ENCODE measurements around the gene GSG1L.

Gene GSG1L

DNA sequence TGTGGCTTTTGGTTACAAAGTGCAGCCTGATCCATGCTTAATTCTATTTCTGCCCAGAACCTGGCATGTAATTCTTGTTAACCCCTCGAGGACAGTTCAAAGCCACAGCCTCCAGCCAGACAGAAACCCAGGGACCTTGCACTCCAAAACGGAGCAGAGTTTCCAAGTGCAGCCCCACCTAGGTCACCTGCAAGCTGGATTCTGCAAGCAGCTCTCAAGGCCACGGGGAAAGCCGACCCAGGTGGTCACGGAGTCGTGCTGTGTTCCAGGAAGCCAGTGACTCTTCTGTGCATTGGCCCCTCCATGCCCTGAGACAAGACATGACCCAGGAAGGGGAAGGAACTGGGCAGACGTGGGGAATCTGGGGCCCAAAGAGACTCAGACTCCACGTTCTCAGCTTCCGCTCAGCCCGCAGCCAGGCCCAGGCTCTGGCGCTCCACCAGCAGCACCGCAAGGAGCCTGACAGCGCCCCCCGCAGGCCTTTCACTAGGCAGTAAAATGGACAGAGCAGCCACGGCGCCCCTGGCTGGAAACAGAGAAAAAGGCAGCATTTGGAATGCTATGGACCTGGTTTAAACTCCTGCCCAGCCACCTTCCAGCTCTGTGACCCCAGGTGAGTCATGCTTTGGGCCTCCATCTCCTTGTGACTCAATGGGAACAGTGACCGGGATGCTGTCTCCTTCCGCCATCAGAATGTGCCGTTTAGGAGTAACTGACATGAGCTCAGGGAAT lies 27.3 kb upstream of the GSG1L start:
- DNase-seq: no peak

DNA sequence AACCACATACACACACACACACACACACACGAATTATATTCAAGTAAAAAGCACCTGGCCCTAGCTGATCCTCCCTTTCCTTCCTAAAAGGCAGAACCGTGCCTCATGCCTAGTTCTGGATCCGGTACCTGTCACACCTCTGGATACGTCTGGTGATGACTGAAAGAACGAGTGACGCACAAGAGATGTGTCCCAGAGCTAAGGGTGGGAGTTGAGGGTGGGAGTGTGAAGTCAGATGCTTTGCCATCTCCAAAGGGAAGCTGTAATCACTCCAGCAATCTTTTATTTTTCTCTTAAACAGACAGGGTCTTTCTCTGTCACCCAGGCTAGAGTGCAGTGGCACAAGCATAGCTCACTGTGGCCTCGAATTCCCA lies 26.5 kb upstream of the GSG1L start:
- no peak for DNase-seq

DNA sequence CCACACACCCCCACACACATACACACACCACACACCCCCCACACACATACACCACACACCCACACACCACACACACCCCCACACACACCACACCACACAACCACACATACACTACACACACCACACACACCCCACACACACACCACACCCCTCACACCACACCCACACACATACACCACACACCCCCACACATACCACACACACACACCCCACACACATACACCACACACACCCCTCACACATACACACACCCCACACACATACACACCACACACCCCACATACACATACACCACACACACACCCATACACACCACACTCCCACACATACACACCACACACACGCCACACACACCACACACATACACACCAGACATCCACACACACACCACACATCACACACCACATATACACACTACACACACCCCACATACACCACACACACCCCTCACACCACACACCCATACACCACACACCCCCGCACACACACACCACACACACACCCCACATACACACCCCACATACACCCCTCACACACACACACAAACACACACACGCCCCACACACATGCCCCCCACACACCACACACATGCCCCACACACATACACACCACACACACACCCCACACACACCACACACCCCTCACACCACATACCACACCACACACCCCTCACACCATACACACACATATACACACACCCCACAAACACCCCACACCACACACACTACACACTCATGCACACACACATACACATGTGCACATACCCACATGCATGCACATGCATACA lies 25.9 kb upstream of the GSG1L start:
- no peak for DNase-seq

DNA sequence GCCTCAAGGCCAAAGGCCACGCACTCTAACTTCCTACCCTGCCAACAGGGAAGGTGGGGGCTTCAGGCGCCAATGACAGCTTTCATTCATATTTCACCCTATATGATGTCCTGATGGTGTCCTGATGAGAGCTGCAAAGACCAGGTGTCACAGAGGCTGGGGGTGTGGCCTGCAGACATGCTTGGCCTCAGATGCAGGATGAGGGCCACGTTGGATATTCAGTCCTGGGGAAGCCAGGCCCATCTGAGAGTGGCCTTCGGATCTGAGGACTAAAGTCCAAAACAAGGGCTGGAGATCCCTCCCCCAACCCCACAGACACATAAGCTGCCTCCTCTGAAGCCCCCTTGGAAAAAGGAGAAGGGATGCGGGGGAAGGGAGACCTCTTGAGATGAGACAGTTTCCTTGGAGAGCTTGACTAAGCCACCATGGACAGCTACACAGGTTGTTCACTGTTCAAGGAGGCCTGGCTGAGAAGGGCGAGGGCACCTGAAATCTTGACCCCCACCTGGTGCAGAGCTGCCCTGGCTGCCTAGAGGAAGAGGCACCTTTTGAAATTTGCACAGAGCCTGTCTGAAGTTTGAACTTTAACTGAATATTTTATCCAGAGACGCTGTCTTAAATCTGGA lies 24.3 kb upstream of the GSG1L start:
- DNase-seq: no peak

DNA sequence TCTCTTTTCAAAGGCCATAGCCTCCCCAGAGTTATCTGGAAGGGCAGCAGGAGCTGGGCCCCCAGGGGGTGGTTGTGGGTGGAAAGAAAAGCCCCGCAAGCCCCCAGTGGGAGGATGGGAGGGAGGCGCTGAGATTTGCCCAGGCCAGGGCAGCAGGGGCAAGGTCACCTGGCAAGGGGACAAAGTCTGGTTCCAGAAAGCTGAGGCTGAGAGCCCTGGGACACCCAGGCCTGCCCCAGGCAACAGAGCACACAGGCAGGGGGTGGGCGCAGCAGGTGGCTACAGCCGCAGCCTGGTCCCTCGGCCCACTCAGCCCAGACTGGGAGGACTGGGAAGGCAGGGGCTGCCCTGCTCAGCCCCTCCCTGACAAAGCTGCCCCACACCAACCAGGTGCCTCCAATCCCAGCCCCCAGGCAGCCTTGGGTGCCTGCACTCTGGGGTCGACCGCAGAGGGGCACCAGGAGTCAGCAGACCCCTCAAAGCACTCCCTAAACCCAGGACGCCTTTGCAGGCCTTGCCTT lies 23.7 kb upstream of the GSG1L start:
- DNase-seq: no peak

GRCh38 chr16:28086186-28087139 lies 22.9 kb upstream of the GSG1L start:
- DNase-seq: no peak

DNA sequence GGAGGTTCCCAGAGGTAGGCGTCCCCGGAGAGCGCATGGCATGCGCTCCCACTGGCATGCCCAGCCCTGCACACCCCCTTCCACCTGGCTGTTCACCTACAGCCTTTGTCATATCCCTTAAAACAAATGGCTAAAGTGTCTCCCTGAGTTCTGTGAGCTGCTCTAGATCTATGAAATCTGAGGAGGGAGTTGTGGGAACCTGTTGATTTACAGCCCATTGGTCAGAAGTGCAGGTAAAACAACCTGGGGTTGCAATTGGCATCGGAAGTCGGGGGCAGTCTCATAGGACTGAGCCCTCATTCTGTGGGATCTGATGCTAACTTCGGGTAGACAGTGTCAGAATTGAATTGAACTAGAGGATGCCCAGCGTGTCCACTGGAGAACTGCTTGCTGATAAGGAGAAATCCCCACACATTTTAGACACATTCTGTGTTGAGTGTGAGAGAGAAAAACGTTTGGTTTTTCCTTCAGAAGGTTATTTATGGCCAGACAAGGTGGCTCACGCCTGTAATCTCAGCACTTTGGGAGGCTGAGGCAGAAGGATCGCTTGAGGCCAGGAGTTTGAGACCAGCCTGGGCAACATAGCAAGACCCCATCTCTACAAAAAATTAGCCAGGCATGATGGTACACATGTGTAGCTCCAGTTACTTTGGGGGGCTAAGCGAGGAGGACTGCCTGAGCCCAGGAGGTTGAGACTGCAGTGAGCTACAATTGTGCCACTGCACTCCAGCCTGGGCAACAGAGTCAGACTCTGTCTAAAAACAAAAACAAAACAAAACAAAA lies 22.1 kb upstream of the GSG1L start:
- no peak for DNase-seq

- no peak for DNase-seq
Observed at GRCh38 chr16:28084209-28084608, 20.7 kb upstream of the GSG1L start.

- no peak for DNase-seq
Observed at GRCh38 chr16:28082624-28083023, 19.1 kb upstream of the GSG1L start.

DNA sequence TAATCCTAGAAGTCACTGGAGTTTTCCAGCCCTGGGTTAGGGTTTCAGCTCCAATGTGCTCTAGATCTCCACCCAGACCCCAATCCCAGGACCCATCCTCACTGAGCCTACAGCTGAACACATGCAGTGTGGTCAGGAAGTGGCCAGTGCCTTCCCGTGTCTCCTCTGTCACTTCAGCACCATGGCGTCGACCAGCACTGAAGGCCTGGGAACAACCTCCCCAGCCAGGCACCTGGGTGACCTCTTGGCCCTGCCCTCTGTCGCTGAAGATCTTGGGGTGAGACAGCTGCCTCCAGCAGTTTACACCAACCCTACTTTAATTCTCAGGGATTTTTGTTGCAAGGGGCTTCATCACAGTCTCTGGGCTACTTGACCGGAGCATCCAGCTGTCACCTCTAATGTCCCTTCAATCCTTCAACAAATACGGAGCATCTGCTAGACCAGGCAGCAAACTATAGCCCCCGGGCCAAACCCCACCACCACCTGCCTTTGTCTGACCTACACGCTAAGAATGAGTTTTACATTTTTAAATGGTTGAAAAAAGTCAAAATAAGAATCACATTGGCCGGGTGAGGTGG lies 18.0 kb upstream of the GSG1L start:
- DNase-seq: no peak

DNA sequence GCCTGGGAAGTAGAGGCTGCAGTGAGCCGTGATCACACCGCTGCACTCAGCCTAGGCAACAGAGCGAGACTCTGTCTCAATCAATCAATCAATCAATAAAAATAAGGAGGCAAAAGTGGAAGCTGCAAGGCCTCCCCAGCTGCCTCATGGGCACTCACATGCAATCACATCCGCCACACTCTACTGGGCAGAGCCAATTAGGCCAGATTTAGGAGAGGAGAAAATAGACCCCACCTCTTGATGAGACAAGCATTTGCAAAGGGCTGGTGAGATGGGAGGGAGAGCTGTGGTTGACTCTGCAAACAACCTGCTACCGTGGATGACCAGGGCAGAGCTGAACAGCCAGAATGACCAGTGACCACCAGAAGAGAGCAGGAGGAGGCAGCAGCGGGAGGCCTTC lies 14.7 kb upstream of the GSG1L start:
- no peak for DNase-seq

DNA sequence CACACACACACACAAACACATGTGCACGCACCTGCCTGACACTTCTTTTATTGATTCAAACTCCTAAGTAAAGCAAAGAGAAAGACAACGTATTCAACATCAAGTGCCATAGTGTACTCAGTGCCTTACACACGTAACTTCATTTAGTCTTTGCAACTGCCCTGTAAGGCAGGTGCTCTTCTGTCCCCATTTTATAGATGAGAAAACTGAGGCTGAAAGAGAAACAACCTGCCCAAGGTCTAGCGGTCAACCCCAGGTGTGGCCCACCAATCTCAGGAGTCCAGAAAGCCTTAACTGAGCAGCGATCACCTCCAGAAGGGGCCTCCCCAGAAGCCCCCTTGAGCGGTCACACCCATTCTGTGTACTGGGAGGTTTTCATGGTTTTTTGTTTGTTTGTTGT lies 10.3 kb upstream of the GSG1L start:
- DNase-seq: no peak

DNA sequence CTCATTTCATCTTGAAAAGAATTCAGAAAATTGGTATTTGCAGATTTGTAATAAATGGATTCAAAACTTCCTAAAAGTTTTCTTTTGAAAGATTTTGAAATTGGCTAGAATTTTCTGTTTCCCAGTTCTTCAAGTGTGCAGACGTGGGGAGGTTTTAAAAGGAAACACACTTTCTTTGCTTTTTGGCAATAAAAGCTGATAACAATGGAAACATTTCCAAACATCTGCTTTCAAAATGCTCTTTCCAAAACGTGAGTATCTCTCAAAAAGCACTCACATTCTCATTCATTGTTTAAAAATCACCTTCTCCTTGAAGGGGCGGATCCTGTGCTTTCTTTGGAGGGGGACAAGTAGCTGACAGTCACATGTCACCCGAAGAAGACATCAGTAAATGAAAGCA lies 8.6 kb upstream of the GSG1L start:
- no peak for DNase-seq

DNA sequence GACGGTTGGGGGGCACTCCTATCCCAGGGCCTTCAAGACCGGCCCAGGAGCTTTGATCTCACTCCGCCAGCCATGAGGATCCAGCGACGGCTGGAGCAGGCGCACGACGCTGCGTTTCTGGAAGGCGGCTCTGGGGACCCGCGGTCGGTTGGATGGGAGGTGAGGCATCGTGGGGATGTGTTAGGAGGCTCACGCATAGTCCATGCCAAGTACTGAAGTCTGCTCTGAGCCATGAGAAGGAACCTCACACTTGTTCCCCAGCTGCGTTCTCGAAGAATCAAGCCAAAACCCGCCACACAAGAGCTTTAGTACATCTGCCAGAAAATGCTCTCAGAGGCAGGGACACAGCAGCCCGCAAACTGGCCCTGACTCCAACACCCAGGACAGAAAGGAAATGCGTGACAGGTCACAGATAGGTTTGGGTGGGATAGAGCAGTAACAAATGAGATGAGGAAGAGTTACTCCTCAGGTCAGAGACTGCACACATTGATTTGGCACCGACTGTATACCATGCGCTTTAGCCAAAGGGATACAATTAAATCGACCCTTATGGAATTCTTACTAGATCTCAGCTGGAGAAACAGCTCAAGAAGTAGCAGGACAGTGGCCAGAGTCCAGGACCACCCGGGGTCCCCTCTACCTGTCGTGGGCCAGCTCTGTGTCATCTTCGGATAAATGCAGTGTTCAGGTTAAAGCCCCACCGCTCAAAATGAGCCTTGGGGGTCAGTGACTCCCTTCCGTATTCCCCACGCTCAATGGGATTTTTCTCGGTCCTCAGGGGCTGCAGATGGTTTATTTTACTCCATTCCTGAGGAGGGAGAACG lies 6.7 kb upstream of the GSG1L start:
- no peak for DNase-seq

DNA sequence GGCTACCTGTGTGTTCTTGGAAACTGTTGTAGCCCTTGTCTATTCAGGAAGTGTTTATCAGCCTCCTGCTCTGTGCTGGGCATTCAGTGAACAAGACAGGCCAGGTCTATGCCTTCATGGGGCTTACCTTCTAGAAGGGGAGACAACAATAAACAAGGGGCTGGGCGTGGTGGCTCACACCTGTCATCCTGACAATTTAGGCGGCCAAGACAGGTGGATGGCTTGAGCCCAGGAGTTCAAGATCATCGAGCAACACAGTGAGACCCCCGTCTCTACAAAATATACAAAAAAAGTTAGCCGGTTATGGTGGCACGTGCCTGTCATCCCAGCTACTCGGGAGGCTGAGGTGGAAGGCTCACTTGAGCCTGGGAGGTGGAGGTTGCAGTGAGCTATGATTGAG lies 5.5 kb upstream of the GSG1L start:
- DNase-seq: no peak

DNA sequence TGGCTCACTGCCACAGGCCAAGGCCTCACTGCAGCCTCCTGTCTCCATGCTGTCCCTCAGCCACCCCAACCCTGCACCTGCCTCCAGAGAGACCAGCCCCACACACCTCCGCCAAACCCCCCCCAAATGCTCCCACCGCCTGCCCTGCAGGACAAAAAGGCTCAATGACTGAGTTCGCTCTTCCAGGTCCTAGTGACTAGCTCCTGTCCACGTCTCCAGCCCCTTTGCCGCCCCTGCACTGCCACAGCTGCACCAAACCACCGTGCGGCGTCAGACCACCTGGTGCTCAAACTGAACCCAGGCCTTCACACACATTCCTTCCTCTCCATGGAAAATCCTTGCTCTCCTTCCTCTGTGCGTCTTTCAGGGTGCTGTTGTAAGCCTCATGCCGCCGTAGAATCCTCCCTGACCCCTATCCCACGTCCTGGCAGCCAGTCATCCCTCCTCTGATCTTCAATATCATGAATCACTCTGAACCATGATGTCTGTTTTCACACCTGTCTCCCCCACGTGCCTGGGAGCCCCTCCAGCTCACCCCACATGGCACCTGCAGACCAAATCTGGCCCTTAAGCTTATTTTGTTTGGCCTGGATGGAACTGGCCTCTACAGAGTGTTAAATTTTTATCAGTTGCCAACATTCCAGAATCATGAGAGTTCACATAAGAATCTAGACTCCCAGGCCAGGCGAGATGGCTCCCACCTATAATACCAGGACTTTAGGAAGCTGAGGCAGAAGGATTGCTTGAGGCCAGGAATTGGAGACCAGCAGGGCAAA lies 4.3 kb upstream of the GSG1L start:
- DNase-seq: no peak

DNA sequence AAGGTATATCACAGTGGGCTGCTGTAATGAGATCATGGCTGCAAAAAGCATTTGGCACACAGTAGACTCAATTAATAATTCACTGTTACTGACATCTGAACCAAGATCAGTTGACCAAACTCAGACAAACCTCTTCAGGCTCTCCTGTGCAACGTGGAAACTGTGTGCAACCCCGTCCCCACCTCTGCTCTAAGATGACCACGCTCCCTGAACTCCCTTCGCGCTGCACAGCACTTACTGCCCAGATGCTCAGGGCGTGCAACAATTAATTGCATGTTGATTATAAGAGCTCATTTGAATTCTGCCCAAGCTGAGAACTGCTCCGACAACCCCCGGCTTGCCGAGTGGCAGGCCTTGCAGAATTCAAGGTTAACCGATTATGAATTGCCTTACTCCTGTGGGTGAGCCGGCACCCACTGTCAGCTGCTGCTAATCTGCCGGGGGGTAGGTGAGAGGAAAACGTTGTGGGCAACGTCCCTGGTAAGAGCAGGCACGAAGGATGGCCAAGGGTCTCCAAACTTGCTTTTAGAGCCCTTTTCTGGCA lies 1.3 kb upstream of the GSG1L start:
- no peak for DNase-seq

DNA sequence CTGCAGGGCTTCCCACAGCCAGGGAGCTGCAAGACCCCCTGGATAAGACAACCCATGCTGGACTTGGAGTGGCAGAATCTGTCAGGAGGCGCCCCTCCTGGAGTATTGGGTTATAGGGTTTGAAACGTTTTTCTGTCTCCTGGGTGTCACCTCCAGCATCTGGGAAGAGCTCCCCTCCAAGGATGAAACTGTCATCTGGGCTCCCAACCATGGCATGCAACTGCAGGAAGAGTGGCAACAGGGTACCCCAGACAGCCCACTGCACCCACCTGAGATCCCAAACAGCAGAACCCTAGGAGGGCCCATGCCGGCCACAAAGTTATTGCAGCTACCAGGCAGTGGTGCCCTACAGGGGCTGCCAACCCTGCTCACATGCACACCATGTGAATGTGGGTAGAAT lies 636 bp upstream of the GSG1L start:
- DNase-seq: no peak

DNA sequence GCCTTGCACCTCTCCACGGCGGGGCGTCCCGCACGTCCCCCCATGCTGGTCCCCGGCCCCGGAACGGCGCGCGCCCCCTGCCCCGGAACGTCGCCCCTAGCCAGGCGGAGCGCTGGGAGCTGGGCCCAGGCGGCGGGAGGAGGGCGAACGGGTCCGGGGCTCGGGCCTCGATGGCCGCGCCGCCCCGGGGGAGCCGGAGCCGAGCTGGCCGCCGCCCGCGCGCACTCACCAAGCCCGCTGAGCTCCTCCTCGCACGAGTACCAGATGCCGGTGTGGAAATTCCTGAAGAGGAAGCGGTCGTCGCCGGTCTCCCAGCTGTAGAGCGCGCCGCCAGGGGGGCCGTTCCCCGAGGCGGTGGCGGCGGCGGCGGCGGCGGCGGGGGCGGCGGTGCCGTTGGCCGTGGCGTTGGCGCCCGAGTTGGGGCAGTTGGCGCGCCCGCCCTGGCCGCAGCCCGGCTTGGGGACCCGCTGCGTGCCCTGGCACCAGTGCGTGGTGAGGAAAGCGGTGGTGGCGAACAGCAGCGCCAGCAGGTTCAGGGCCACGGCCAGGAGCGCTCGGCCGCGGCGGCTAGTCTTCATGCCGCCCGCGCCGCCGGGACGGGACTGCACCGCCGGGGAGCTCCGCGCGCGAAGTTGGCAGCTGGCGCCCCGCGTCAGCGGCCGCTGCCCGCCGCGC lies 530 bp downstream of the GSG1L start:
- DNase-seq: no peak
